Loucy (cell line): ENCODE measurements around the gene SMIM35.
A peak's percentile ranks its signal among the peaks of the same experiment; 100 is the strongest.

Experiments
- H2AFZ ChIP-seq: fragments of 200-600 bp; sonication (generic); 2 replicates; pipeline ENCODE4 v1.6.0; 2016; ENCODE audit warnings: antibody characterized with exemption, mild to moderate bottlenecking, low read length, moderate library complexity
- H3F3A ChIP-seq: fragments of 200-600 bp; 2 replicates; pipeline ENCODE4 v1.6.0; 2016; ENCODE audit warnings: antibody characterized with exemption, low read depth, mild to moderate bottlenecking
- H3K27me3 ChIP-seq: fragments of 200-600 bp; sonication (generic); 2 replicates; pipeline ENCODE4 v1.6.1; 2014; ENCODE audit warnings: low read length, mild to moderate bottlenecking; ENCODE audit not compliant: insufficient read depth, poor library complexity, severe bottlenecking
- H3K36me3 ChIP-seq: fragments of 200-600 bp; sonication (generic); 2 replicates; pipeline ENCODE4 v1.6.1; 2016; ENCODE audit warnings: low read length; ENCODE audit not compliant: insufficient read depth
- H3K4me1 ChIP-seq: fragments of 200-600 bp; sonication (generic); 2 replicates; pipeline ENCODE4 v1.5.1; 2014; ENCODE audit warnings: low read length, mild to moderate bottlenecking; ENCODE audit not compliant: insufficient read depth, poor library complexity, severe bottlenecking
- H3K4me2 ChIP-seq: fragments of 200-600 bp; sonication (generic); 2 replicates; pipeline ENCODE4 v1.6.0; 2014; ENCODE audit warnings: antibody characterized with exemption, low read length, low read depth, mild to moderate bottlenecking; ENCODE audit not compliant: poor library complexity, severe bottlenecking
- H3K4me3 ChIP-seq: fragments of 200-600 bp; sonication (generic); 2 replicates; pipeline ENCODE4 v1.5.1; 2014; ENCODE audit warnings: low read length, mild to moderate bottlenecking, mixed read lengths; ENCODE audit not compliant: poor library complexity, severe bottlenecking
- H3K79me2 ChIP-seq: fragments of 200-600 bp; sonication (generic); 2 replicates; pipeline ENCODE4 v1.6.1; 2014; ENCODE audit warnings: low read length; ENCODE audit not compliant: insufficient read depth
- H3K9ac ChIP-seq: fragments of 200-600 bp; sonication (generic); 2 replicates; pipeline ENCODE4 v1.6.0; 2014; ENCODE audit warnings: mild to moderate bottlenecking, low read depth, low read length, moderate library complexity; ENCODE audit not compliant: poor library complexity, severe bottlenecking
- H3K9me2 ChIP-seq: fragments of 200-600 bp; sonication (generic); replicated peaks from 2 replicates; pipeline ENCODE4 v1.6.1; 2016; ENCODE audit warnings: low read depth, low read length, mixed read lengths
- H3K9me3 ChIP-seq: fragments of 200-600 bp; sonication (generic); 2 replicates; pipeline ENCODE4 v1.6.1; 2014; ENCODE audit warnings: mild to moderate bottlenecking, antibody characterized with exemption, low read length, low read depth; ENCODE audit not compliant: insufficient read depth
- H4K20me1 ChIP-seq: fragments of 200-600 bp; sonication (generic); 2 replicates; pipeline ENCODE4 v1.6.0; 2014; ENCODE audit warnings: antibody characterized with exemption, low read length, mild to moderate bottlenecking; ENCODE audit not compliant: insufficient read depth, poor library complexity, severe bottlenecking
- CTCF ChIP-seq: fragments of 200-600 bp; sonication (generic); conservative IDR thresholded peaks from 2 replicates; pipeline ENCODE4 v1.5.1; 2014; ENCODE audit warnings: mild to moderate bottlenecking, antibody characterized with exemption, low read length
- EZH2phosphoT487 ChIP-seq: fragments of 200-600 bp; IDR thresholded peaks from 2 replicates; pipeline ENCODE4 v1.6.1; 2018; ENCODE audit warnings: antibody characterized with exemption, mild to moderate bottlenecking, moderate library complexity, borderline replicate concordance

The SMIM35 gene

GRCh38 chr11:118052581-118053206 is 34.1 kb downstream of the SMIM35 start:
- H3K79me2 ChIP-seq = no peaks in the 10 kb centered on the region
- no peak overlapping the region for H3K9ac ChIP-seq
- H2AFZ ChIP-seq = no peak overlapping the region

GRCh38 chr11:118051611-118052461 is 34.9 kb downstream of the SMIM35 start:
- H3K79me2 ChIP-seq = no peaks in the 10 kb centered on the region
- no peaks in the 10 kb centered on the region for H4K20me1 ChIP-seq
- peaks cover 31% of the 10 kb centered on the region for H3K4me1 ChIP-seq
- no peak overlapping the region for H3K4me3 ChIP-seq
- peak overlapping the region; percentile 5 for H3K9ac ChIP-seq
- TF ChIP-seq CTCF = no peak
- TF ChIP-seq EZH2phosphoT487 = no peak
- peak overlapping the region; percentile 42 for H3K4me2 ChIP-seq
- peak overlapping the region; percentile 2; the same call in 1 of the 2 replicates for H2AFZ ChIP-seq
- no peaks in the 10 kb centered on the region for H3K9me3 ChIP-seq
- no peaks in the 10 kb centered on the region for H3K36me3 ChIP-seq
- H3F3A ChIP-seq = no peaks in the 10 kb centered on the region
- H3K9me2 ChIP-seq = no peaks in the 10 kb centered on the region
- no peaks in the 10 kb centered on the region for H3K27me3 ChIP-seq

More at GRCh38 chr11:118052581-118053206, 34.1 kb downstream of the SMIM35 start:
- Histone ChIP-seq H3K4me1 (peaks cover 23% of the 10 kb centered on the region), H3K4me2 (no peak overlapping the region), H3K4me3 (no peak overlapping the region), H4K20me1 (no peaks in the 10 kb centered on the region), H3K9me3 (no peaks in the 10 kb centered on the region), H3K36me3 (no peaks in the 10 kb centered on the region), H3K9me2 (no peaks in the 10 kb centered on the region), H3F3A (no peaks in the 10 kb centered on the region), H3K27me3 (no peaks in the 10 kb centered on the region)
- TF ChIP-seq EZH2phosphoT487 = no peak

- no peaks in the 10 kb centered on the region for H3K36me3 ChIP-seq
- H3K27me3 ChIP-seq = no peaks in the 10 kb centered on the region
- no peaks in the 10 kb centered on the region for H4K20me1 ChIP-seq
- peaks cover 38% of the 10 kb centered on the region for H3K4me1 ChIP-seq
- H3K9me2 ChIP-seq = no peaks in the 10 kb centered on the region
- TF ChIP-seq CTCF (no peak), EZH2phosphoT487 (no peak)
- no peaks in the 10 kb centered on the region for H3K9me3 ChIP-seq
- H3K4me3 ChIP-seq = no peak overlapping the region
- H3K79me2 ChIP-seq = no peaks in the 10 kb centered on the region
- peak overlapping the region; percentile 42 for H3K4me2 ChIP-seq
- H3K9ac ChIP-seq = peak overlapping the region; percentile 5
- no peaks in the 10 kb centered on the region for H3F3A ChIP-seq
- H2AFZ ChIP-seq = no peak overlapping the region; the same call in 1 of the 2 replicates
These were observed 35.6 kb downstream of the SMIM35 start for GRCh38 chr11:118051136-118051610.
